M059J (cell line): ENCODE data around the gene KCTD12. TPM values are rescaled to one million over a fixed set of nuclear protein-coding genes. Genes with fewer than 3 reads are reported as not detected.

ENCODE experiments used
- DNase-seq: peaks from one replicate; pipeline ENCODE4 v3.0.0-alpha.2; 2012; ENCODE audit warnings: low read depth
- total RNA-seq: library from RNA; depleted of rRNA; stranded (reverse); fragments of >200 nt; shearing (Covaris generic); gene quantifications from 2 replicates; pipeline ENCODE4 v1.2.3, GENCODE V29; 2014; rRNA removed

The KCTD12 gene
- total RNA-seq, 1 experiment from 2014 or later, result 3.9 TPM

DNA sequence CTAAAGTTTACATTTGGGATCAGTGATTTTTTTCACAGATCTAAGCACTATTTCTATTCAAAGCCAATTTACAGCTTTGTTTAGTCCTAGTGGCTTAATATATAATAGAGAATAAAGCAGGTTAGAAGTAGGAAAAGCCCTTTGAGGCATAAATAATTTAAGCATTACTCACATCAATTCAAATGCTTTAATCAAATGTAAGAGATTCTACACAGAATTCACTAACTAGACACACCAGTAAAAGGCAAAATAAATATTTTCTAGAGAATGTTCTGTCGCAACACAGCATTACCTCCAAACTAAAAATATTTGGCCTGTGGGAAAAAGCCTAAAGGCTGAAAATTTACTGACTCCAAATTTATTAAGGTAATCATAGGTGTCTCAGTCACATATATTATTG lies 31.3 kb downstream of the KCTD12 start:
- peak; percentile 74 for DNase-seq

DNA sequence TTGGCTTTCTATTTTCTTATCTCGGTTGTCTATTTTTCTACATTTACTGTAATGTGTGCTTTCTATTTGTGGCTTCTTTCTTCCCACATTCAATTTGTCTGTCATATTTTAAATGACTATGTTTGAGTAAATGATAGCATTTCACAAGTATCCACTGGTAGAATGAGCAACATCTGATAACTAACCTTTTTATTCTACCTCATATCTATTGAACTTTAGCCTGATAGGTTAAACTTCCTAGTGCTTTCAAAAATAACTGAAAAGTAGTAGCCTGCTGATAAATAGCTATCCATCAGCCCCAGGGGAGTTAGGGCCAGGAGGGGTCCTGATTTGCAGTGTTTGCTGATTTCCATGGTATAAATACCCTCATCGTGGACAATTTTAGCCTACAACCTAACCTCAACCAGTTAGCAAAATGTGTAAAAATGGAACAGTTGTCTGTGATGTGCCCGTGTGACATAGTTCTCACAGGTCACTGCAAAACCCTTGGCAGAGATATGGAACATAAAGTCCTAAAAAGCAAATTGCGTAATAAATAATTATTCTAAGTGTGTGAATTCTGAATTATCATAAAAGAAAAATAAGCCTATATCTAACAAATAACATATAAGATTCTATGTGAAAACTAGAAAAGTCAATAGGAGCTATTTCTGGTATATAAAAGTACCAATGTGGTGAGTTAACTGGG lies 32.1 kb downstream of the KCTD12 start:
- DNase-seq, result no peak

DNA sequence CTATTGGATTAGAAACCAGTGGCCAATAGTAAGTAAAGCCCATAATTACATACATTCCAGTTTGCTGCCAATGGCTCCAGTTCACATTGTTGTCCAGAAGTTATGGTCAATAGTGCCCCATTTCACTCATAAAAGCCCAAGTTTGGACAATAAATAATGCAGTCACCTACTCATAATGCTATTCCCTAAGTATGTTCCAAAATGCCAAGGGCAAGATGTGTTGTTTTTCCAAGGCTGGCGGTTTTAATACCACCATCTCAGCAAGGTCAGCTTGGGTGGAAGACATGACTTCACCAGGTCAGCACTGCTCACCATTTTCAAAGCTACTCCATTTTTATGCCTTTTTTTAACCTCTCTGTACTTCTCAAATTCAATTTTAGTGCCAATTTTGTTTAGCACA lies 32.7 kb downstream of the KCTD12 start:
- peak; percentile 90 for DNase-seq

DNA sequence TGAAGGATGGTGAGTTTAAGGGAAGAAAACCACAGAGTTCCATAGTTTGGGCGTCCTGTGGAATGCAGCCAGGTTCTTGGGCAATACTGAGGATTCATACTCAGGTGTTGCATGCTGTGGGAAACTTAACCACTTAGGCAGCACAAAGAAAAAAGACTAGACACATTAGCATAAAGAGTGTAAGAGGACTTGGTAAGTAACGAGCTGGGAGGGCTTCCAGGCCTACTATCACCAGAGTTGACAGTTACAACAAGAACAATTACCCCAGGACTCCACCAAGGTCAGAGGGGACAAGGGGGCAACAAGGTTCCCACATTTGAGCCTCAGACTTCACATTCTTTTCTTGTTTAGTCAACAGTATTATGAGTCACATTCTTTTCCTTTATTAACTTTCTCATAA lies 33.2 kb downstream of the KCTD12 start:
- peak; percentile 88 for DNase-seq

DNA sequence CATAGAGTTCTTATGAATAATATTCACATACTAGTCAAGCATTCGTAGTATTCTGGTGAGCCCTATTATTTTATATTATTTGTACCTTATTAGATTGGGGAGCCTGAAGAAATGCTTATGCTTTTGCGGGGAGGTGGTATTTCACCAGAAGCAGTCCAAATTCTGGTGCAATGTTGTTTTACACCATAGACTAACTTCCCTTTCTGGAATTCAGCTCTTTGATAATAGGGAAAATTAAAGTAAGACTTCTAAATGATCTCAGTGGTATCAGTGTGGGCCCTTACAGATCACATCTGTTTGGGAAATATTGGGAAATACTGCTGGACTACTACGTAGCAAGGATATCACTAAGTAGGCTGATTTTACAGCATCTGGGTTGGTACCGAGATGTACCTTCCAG lies 34.2 kb downstream of the KCTD12 start:
- DNase-seq, result no peak

DNA sequence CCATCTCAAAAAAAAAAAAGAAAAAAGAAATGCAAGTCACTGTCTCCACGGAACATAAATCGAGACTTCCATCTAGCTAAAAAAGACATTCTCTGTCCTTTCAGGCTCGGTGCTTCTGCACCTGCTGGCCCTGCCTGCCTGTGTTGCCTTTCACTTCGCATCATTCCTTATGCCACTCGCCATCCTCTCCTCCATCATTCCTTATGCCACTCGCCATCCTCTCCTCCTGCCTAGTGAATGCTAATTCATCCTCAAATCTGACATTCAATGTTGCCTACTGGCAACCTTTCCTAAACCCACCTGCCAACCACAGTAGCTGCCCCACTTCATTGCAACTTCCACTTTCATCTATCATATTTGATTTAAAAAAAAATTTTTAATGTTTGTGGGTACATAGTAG lies 36.7 kb downstream of the KCTD12 start:
- DNase-seq, result no peak

DNA sequence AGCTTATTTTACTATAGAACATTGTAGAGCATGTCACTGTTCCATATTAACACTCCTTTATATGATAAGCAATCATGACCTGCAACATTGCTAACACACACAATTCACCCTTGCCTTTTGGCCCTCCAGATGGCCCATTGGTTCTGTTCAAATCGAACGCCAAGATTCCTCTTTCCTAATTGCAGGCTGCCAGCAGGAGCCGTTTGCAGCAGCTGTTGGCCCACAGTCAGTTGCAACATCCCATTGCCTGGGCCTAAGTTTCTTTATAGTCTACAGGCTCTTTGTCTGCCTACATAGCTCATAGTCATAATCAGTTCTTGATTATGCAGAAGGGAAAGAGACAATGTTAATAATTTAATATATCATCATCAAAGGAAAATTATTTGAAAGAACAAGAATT lies 37.6 kb downstream of the KCTD12 start:
- no peak for DNase-seq

DNA sequence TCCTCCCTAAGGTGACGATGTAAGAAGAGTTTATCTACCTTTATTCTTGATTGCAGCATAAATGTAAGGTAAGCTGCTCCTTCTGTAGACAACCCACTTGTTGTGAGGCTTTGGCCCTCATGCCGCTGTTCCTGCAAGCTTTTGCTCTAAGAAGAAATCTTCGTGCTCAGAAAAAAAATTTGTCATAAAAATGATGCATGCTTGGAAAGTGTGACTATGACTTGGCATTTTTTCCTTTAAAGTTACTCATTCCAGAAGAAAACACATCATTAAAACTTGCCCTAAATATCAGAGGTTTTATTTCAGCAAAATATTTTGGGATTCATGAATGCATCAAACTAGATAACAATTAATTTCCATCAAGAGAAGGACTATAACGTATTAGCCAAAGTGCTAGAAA lies 39.8 kb downstream of the KCTD12 start:
- no peak for DNase-seq

DNA sequence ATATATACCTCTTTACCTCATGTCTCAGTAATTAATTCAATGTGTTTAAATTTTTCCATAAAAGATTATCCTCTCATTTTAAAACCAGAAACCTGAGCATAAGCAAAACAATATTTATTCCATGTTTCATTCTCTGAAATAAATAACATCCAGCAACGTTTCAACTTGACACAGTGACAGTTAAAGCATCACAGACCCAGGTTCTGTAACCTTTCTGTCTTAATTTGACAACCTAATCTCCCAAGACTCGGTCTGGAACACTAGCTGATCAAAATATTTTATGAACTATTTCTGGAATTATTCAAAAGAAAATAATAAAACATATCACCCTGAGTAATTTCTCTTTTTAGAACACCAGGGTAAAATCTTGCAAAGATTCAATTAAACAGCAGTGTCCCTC lies 40.3 kb downstream of the KCTD12 start:
- DNase-seq, result no peak

DNA sequence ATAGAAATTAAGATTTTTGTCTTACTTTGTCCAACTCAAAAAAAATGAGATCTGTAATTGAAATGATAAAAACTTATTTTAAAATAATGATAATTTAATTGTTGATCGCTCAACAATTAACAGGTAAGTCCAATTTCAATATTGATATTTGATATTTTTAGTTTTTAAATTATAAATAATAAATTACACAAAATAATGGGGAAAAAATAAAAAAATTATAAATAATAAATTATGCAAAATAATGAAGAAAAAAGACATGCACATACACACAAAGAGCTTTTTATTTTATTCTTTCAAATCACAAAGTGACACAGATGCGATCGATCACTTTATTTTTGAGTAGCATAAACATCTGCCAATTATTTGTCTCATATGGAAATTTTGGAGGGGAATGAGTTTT lies 40.8 kb downstream of the KCTD12 start:
- no peak for DNase-seq

DNA sequence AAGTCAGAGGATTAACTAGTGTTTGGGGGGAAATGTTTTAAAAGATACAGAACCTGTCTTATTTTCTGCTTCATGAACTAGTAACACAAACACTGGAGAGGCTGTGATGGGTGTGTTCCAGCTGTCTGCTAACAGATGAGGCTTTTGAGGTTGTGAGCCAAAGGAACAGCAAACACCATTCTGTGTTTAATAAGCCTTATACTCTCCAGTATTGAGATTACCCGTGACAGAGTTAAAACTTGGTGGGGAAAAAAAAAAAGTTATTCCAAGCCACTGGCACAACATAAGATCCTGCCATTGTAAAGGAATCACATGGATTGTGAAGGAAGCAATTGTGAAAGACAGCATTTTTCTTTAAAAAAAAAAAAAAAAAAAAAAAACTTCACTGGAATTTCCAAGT lies 48.4 kb downstream of the KCTD12 start:
- no peak for DNase-seq

DNA sequence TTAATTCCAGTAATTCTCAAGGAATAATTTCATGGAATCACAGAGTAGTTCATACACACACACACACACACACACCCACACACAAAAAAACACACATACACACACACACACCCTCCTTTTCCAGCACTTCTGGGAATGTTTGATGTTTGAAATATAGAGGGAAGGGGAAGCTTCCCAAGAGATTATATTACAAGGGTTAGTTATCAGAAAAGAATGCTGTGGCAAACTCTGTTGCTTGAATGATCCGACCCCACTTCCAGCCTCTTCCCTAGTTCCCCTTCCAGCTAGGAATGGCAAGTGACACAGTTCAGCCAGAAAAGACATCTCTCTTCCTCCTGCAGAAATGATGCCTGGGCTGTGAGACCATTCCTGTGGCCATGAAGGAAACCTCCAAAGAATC lies 49.9 kb downstream of the KCTD12 start:
- peak; percentile 61 for DNase-seq

DNA sequence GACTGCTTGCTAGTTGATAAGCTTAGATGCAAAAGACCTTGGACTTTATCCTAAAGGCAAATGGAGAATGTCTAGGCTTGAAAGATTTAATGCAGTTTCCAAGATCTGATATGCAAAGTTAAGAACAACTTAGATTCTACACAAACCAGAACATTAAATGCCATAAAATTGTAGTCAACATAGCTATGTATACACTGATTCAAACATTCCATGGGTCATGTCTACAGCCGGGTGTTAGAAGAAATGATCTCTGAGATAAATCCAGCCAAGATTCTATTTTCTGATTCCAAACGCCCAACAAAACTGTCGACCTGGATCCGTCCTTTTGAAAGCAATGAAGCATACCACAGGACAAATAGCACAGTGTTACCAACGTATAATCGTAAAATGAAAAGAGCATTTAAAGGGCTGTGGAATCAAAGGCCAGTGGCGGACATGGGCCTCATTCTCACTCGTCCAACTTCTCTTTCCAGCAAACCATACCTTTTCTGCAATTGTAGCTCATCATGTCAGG lies 52.7 kb downstream of the KCTD12 start:
- no peak for DNase-seq

DNA sequence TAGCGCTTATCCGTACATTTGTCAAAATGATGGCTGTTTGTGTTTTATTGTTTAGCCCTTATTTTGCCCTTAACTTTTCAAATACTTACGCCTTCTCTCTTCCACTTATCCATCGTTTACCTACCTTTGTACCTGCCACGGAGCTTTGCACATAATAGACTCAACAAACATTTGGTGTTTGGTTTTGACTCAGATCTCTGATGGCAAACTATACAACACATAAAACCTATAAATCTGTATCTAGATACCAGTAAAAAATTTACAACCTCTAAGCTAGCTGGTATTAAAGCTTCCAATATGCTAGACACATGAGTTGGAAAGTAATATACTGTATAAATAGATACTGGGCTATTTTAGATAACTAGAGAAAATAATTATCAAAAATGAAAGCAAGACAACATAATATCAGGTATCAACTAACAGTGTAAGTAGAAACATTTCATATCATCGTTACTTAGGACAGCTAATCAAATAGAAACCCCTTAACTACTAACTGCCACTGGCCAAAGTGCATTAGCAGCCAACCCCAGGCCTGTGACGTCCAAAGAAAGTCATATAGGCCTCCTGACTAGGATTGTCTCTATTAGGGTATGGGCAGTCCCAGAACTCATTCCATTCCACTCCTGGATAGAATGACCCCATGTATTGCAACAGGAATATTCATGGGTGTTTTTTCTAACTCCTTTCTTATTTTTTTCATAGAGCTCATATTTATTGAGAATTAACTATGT lies 53.8 kb downstream of the KCTD12 start:
- no peak for DNase-seq

DNA sequence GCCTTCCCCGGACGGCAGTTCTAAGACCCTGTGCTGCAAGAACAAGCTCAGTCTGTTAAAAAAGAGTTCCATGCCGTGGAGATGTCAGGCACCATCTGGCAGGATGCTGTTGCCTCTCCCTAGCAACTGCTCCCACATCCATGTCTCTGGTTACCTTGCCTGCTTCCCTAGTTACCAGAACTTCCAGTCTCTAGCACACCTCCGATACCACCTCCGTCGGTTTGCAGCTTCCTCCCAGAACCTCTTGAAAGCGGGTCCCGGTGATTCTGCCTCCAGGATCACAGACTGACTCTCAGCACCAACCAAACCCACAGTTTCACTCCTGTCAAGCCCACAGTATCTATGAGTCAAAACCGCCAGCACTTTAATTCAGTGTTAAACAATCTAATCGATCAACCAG lies 55.4 kb downstream of the KCTD12 start:
- no peak for DNase-seq

Other genes starting within 250 kb of the KCTD12 start
- not detected in 2 replicates for gene ACOD1, start 62.1 kb upstream of the KCTD12 start, total RNA-seq
- gene CLN5, start 105.7 kb upstream of the KCTD12 start, total RNA-seq, result 21.3 and 23.3 TPM in 2 replicates
- 24.3 and 27.3 TPM in 2 replicates for gene FBXL3, start 140.8 kb upstream of the KCTD12 start, total RNA-seq